Prostate gland (tissue), 2 donors: ENCODE results near the gene GLRX5. TPM values are rescaled to one million over a fixed set of nuclear protein-coding genes. Genes with fewer than 3 reads are reported as not detected.
"Not testable (repeated sequence)": the region's sequence is repeated elsewhere in the genome, so short reads cannot be mapped to it uniquely, and the experiment has no call there.

ENCODE experiments used
- DNase-seq: peaks from one replicate; pipeline ENCODE4 v3.0.0-alpha.2; 2019; ENCODE audit warnings: low spot score
- H3K27ac ChIP-seq, 2 donors: fragments of 200-600 bp; sonication (generic); 2 replicates each; pipeline ENCODE4 v1.5.1; 2017 to 2019
- H3K27me3 ChIP-seq: fragments of 200-600 bp; sonication (generic); replicated peaks from 2 replicates; pipeline ENCODE4 v1.5.1; 2019; ENCODE audit not compliant: insufficient read depth
- H3K36me3 ChIP-seq, 2 donors: fragments of 200-600 bp; sonication (generic); 1 replicate in 1 of 2; 2 replicates in 1 of 2; pipeline versions ENCODE4 v1.5.1 to v1.8.1; 2017 to 2019
- H3K4me1 ChIP-seq: fragments of 200-600 bp; sonication (generic); replicated peaks from 2 replicates; pipeline ENCODE4 v1.5.1; 2019
- H3K4me3 ChIP-seq, 2 donors: fragments of 200-600 bp; sonication (generic); 2 replicates each; pipeline ENCODE4 v1.5.1; 2017 to 2019
- H3K9me3 ChIP-seq: fragments of 200-600 bp; sonication (generic); 2 replicates; pipeline ENCODE4 v1.5.1; 2017
- CTCF ChIP-seq, 4 experiments: fragments of 200-600 bp in 2 of 4; fragments of 450-650 bp in 2 of 4; sonication (generic) in 2 of 4; IDR thresholded peaks; 1 replicate in 3 of 4; 2 replicates in 1 of 4; pipeline ENCODE4 v1.5.1; 2016 to 2019; ENCODE audit warnings: antibody characterized with exemption in 4 of 4, mild to moderate bottlenecking in 2 of 4, moderate library complexity in 2 of 4
- POLR2A ChIP-seq: fragments of 450-650 bp; IDR thresholded peaks from one replicate; pipeline ENCODE4 v1.6.1; 2016; ENCODE audit warnings: antibody characterized with exemption, mild to moderate bottlenecking
- POLR2AphosphoS5 ChIP-seq: sonication (generic); formaldehyde crosslinking; IDR thresholded peaks from one replicate; pipeline ENCODE4 v1.6.1; 2017; ENCODE audit warnings: antibody characterized with exemption
- whole genome bisulfite sequencing: methylation state at CpG from one replicate; pipeline ENCODE4 v1.1.5; 2018; 5-methylcytosine and 5-hydroxymethylcytosine counted together
- intact Hi-C: fragments of 100-400 bp; cut with DNase I; formaldehyde crosslinking; loops from one replicate; pipeline ENCODE4 v1.14.2; 2022
- total RNA-seq, 2 donors: library from RNA; depleted of rRNA; stranded (reverse); fragments of >200 nt; gene quantifications; one replicate each; pipeline ENCODE4 v1.1.0, GENCODE V29; 2016

GLRX5 gene
- total RNA-seq, 2 donors from 2014 or later = 56.2 to 93.0 TPM

GRCh38 chr14:95569440-95569839 is 34.6 kb downstream of the GLRX5 start:
- no peaks in the 10 kb centered on the region for H3K36me3 ChIP-seq
- H3K4me3 ChIP-seq = no peak overlapping the region
- 84% methylated on average over 3 of the region's 3 CpGs for WGBS
- H3K27me3 ChIP-seq = no peaks in the 10 kb centered on the region
- TF ChIP-seq CTCF (IDR thresholded peaks at IDR 0.05) = no peak
- no peak for TF ChIP-seq POLR2AphosphoS5
- no peak for TF ChIP-seq POLR2A
- H3K27ac ChIP-seq = no peak overlapping the region
- no peak for DNase-seq
- H3K4me1 ChIP-seq = no peaks in the 10 kb centered on the region
- intact Hi-C loops = loop anchor here (5.0 to 10.0 kb wide), 2 partner anchors 203 to 705 kb away; no protein-coding TSS in a partner anchor
- H3K9me3 ChIP-seq = no peaks in the 10 kb centered on the region

DNA sequence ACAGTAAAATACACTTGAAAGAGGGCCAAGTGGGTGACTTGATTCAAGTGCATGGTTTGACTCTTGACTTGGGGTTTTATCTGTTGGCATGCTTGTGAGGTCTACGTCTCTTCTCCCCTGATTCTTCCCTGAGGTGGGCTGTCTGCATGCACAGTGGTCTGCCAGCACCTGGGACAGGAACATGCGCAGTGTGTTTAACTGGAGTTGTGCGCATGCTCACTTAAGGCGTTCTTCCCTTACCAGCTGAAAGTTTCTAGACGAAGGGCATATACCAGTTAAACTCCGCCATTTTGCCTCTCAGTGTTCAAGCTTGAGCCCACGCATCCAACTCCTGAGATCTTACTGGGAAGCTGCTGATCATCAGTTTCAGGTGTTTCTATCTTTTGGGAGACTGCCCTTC is 38.5 kb downstream of the GLRX5 start:
- Histone ChIP-seq H3K27me3 (no peaks in the 10 kb centered on the region), H3K4me3 (no peak overlapping the region), H3K9me3 (no peaks in the 10 kb centered on the region), H3K4me1 (no peaks in the 10 kb centered on the region), H3K36me3 (no peaks in the 10 kb centered on the region), H3K27ac (no peak overlapping the region)
- no peak for DNase-seq
- TF ChIP-seq CTCF (IDR thresholded peaks at IDR 0.05) (no peak), POLR2AphosphoS5 (no peak), POLR2A (no peak)
- intact Hi-C loops = no loop called here
- 91% methylated on average over 7 of the region's 7 CpGs for WGBS

DNA sequence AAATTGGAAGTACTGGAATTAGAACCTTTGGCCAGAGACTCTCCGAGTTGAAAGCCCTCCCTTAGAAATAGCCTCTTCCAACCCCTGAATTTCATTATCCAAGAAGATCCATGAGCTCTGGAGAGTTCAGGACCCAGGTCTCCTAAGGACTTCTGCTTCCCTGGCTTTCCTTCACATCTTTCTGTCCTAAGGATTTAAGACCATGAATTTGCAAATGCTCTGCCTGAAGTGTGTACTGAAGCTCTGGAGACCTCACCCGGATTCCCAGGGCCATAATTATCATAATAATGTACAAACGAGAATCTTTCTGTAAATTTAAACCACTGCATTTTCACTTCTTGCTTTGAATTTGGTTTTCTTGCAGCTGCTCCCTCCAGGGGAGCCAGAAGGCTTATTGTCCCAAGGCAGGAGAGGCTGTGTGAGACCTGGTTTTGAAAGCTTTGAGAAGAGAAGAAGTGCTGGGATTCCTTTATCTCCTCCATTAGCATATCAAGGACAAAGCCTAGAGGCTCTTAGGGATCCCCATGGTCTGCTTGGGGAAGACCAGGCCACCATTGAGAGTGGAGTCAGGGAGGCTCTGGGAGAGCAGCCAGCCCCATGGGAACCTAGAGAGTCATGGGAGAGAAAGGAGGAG is 41.1 kb downstream of the GLRX5 start:
- Histone ChIP-seq H3K4me1 (no peaks in the 10 kb centered on the region), H3K27ac (no peak overlapping the region), H3K36me3 (no peaks in the 10 kb centered on the region), H3K4me3 (no peak overlapping the region), H3K9me3 (no peaks in the 10 kb centered on the region), H3K27me3 (no peaks in the 10 kb centered on the region)
- intact Hi-C loops = no loop called here
- WGBS = 49% methylated on average over 3 of the region's 3 CpGs
- TF ChIP-seq POLR2AphosphoS5 (no peak), POLR2A (no peak)
- no peak for DNase-seq

GRCh38 chr14:95577067-95577800 is 42.4 kb downstream of the GLRX5 start:
- no peaks in the 10 kb centered on the region for H3K9me3 ChIP-seq
- intact Hi-C loops = no loop called here
- TF ChIP-seq POLR2A (no peak), POLR2AphosphoS5 (no peak), CTCF (IDR thresholded peaks at IDR 0.05) (no peak)
- no peaks in the 10 kb centered on the region for H3K4me1 ChIP-seq
- no peaks in the 10 kb centered on the region for H3K27me3 ChIP-seq
- no peak overlapping the region for H3K27ac ChIP-seq
- no peak for DNase-seq
- no peaks in the 10 kb centered on the region for H3K36me3 ChIP-seq
- H3K4me3 ChIP-seq = no peak overlapping the region
- WGBS = 74% methylated on average over 12 of the region's 12 CpGs

GRCh38 chr14:95577870-95578269 is 43.0 kb downstream of the GLRX5 start:
- H3K27ac ChIP-seq = no peak overlapping the region
- 5% methylated on average over 3 of the region's 3 CpGs for WGBS
- H3K4me1 ChIP-seq = no peaks in the 10 kb centered on the region
- H3K27me3 ChIP-seq = no peaks in the 10 kb centered on the region
- no peaks in the 10 kb centered on the region for H3K36me3 ChIP-seq
- intact Hi-C loops = no loop called here
- TF ChIP-seq CTCF (IDR thresholded peaks at IDR 0.05) (no peak), POLR2A (no peak), POLR2AphosphoS5 (no peak)
- no peaks in the 10 kb centered on the region for H3K9me3 ChIP-seq
- DNase-seq = no peak
- no peak overlapping the region for H3K4me3 ChIP-seq

- H3K27me3 ChIP-seq = not testable (repeated sequence)
Observed at GRCh38 chr14:95583836-95584617, 49.2 kb downstream of the GLRX5 start.

More at GRCh38 chr14:95583836-95584617, 49.2 kb downstream of the GLRX5 start:
- DNase-seq, H3K4me1 ChIP-seq, H3K36me3 ChIP-seq, H3K4me3 ChIP-seq, intact Hi-C loops, H3K27ac ChIP-seq, H3K9me3 ChIP-seq: not testable (repeated sequence)
- 94% methylated on average over 8 of the region's 8 CpGs for WGBS
